NCI-H1417 treated with DMSO at 0.1 percent for 48 hours (cell line): ENCODE data around the gene SATB1.
"Not testable (repeated sequence)": the region's sequence is repeated elsewhere in the genome, so short reads cannot be mapped to it uniquely, and the experiment has no call there.

ENCODE experiments used
- DNase-seq: peaks from one replicate; lab custom pipeline; 2025; lab: John Stamatoyannopoulos, UW

SATB1 gene

DNA sequence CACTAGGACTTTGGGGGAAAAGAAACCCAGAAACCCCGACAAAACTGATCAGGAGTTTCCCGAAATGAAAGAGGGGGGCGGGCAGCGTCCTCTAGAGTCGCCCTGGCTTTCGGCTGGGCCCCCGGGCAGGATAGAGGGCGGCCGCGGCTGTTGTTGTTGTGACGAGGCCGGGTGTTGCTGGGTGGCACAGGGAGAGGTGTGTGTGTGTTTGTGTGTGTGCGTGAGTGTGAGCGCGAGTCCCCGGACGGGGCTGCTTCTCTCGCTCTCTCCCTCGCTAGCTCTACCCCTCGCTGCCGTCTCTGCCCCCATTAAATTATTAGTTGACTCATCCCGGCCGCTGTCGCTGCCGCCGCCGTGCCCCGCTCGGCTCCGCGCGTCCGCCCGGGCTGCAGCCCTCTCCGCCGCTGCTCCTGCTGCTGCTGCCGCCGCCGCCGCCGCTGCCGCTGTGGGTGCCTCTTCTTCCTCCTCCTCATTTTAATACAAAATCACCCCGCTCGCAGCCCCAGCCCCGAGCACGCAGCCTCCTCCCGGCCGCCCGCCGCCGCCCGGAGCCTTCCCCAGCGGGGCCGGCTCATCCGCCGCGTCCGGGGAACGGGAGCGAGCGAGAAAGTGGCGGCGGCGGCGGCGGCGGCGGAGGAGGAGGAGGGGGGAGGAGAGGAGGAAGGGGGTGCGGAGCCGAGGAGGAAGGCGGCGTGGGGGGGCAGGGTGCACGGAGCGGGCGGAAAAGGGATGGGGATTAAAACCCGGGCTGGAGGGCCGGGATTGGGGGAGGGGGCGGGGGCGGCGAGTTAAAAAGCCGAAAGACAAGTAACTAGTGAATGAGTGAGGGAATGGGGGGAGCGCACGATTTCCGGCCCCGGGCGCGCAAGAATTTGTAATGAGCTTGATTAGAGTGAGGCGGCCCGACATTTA is at the start of gene SATB1:
Gene SATB1 (minus strand): TSS at position 611 of the 912 bp plus-strand sequence. CDS start 4,372 bp downstream, outside the sequence.
- no peak for DNase-seq

DNA sequence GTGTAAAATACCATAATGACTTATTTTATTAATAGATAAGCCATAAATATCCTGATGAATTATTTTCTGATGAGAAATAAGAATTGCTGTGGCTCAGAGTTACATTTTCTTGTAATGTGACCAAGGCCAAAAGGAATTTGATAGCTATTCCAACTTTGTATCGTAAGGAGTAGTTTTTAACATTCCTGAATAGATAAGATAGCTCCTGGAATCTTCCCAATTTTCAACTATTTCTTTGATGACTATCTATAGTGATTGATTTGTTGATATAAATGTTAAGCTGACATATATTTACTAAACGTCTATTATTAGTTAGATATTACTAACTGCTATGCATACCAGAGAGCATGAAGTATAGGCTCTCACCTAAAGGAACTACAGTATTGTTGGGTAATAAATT is 49.1 kb upstream of the SATB1 start:
- no peak for DNase-seq

DNA sequence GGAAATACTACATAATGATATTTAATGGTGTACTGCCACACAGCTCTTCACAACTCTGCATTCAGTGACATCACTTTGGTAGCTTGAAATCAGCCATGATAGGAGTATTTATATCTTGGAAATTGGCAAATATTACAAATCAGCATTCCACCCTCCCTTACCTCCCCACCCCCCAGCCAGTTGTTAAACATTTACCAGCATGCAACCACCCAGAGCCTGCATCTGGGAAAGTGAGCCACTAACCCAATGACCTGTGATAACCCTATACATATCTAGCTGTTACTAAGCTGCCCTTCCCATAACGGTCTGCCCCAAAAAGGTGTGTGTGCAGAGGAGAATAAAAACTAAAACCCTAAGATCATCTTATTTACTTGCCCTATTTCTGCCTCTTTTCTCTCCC is 44.6 kb upstream of the SATB1 start:
- DNase-seq = no peak

DNA sequence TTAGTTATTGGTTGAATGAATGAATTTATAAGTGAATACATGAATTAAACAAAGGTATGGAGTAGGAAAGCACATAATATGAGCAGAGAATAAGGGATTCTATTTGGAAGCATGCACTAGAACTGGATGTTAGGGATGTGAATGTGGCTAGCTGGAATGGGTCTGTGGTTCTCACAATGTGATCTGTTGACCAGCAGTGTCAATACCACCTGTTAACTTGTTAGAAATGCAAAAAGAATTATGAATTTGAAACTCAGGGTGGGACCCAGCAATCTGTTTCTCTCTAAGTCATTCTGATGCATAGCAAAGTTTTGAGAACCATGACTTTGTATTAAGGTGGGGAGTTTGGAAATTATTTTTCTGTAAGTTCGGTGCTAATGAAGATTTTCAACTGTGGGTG is 41.0 kb upstream of the SATB1 start:
- no peak for DNase-seq

DNA sequence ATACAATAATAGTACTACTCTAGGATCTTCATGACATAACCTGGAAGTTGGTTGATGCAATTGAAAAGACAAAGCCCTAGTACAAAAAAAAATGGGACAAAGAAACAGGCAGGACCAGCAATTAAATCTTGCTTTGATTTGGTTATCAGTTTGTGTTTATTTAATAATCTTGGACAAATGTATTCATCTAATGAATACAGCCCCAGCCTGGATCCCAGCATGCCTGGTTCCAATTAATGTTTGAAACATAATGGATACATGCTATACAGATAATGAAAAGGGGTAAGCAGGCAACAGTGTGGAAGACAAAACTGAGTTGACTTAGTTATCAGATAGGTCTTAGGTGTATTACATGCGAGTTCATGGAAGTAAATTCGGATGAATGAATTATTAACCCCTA is 29.6 kb upstream of the SATB1 start:
- DNase-seq = no peak

DNA sequence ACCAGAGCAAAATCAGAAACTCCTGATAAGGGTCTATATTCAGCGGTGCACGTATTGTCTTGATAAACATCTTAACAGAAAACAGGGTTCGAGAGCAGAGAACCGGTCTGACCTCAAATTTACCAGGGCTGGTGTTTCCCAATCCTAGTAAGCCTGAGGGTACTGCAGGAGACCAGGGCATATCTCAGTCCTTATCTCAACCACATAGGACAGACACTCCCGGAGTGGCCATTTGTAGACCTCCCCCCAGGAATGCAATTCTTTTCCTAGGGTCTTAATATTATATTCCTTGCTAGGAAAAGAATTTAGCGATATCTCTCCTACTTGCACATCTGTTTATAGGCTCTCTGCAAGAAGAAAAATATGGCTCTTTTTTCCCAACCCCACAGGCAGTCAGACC is 24.5 kb upstream of the SATB1 start:
- DNase-seq = not testable (repeated sequence)

DNA sequence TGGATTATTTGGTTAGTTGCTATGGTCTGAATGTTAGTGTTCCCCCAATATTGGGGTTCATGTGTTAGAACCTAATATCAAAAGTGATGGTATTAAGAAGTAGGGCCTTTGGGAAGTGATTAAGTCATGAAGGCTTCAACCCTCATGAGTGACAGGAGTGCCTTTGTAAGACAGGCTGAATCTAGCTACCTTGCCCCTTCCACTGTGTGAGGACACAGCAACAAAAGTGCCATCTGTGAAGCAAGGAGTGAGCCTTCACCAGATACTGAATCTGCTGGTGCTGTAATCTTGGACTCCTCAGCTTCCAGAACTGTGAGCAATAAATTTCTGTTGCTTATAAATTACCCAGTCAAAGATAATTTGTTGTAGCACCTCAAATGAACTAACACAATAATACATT is 22.6 kb upstream of the SATB1 start:
- no peak for DNase-seq

DNA sequence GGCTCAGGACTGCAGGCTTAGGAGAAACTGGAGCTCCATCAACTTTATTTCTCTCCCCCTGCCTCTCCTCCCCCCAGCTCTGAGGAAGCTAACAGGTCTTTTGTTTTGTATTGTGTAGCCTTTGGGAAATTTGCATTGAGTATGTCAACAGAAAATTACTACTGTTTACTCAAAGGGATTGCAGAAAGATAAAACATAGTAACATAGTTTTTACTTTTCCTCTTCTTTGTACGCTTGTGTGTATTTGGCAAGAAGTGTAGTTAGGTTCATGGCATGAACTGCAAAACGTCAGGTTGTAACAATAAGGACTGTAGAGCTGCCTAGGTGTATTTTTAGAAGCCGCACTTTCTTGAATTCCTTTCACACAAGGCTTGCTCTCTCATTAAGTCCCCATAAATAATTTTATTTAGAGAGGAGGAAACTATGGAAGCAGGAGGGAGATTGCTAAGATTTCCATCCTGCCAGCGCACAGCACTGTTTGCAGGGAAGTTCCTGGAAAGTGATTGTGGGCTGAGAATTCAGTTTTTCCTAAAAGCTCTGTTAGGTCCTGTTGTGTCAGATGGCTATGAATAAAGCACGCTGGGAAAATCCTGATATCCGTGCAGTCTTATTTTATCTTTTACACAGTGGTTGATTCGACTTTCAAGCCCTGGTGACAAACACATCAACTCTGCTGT is 21.1 kb upstream of the SATB1 start:
- no peak for DNase-seq

DNA sequence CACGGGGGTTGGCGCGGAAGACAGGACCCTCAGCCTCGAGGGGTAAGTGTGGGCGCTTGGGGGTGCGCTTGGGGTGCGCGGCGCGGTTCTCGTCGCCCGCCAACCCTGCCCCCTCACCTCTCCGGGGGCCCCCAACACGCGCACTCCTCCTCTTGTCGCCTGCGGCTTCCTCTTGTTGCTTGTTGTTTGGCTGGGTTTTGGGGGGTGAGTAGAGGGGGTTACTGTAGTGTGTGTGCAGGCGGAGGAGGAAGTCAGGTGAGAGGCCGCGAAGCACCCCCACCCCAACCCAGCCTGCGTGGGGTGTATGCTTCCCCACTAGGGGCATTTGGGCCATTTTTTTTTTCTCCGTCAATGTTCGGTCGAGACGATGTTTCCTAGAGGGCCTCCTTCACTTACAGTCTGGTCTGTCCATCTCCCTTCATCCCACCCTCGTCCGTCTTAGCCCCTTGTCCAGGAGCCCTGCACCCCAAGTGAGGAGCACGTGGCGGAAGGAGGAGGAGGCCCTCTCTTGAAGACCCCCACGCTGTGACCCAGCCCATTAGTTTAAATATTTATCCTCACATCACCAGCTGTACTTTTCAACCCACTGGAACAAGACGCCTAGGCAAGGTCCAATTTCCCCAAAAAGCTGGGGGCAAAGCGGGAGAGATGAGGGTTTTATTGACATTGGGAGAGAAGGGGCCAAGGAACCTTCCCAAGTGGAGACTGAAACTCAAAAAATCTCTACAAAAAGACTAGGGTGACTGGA is 20.4 kb upstream of the SATB1 start:
- DNase-seq = no peak

DNA sequence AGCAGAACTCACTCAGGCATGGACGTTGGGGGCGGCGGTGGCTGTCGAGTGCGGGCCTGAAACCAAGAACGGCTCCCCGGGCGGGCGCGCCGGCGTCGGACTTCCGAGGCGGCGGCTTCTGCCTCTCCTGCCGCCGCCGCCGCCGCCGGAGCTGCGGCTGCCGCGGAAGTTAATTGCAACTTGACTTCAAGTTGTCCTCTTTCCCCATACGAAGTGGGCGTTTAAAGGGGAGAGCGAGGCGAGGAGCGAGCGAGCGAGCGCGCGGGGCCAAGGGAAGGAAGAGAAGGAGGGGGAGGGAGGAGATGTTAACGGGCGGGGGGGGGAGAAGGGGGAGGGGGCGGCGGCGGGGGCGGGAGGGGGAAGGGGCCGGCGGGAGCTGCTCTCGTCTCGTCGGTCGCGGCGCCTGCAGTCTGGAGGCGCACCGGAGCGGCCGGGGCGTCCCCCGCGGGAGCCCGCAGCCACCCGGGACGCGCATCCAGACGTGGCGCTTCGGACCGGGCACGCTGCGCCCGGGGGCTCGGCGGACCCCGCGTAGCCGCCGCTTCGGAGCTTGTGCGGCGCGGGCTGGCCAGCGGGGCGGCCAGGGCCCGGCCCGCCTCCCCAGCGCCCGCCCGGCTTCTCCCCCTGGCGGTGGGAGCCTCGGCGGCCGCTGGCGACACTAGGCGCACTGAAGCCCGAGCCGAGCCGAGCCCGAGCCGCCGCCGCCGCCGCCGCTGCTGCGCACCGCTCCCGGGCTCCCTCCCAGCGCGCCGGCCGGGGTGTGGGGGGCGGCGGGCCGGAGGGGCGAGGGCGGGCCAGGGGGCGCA is 19.7 kb upstream of the SATB1 start:
- no peak for DNase-seq

DNA sequence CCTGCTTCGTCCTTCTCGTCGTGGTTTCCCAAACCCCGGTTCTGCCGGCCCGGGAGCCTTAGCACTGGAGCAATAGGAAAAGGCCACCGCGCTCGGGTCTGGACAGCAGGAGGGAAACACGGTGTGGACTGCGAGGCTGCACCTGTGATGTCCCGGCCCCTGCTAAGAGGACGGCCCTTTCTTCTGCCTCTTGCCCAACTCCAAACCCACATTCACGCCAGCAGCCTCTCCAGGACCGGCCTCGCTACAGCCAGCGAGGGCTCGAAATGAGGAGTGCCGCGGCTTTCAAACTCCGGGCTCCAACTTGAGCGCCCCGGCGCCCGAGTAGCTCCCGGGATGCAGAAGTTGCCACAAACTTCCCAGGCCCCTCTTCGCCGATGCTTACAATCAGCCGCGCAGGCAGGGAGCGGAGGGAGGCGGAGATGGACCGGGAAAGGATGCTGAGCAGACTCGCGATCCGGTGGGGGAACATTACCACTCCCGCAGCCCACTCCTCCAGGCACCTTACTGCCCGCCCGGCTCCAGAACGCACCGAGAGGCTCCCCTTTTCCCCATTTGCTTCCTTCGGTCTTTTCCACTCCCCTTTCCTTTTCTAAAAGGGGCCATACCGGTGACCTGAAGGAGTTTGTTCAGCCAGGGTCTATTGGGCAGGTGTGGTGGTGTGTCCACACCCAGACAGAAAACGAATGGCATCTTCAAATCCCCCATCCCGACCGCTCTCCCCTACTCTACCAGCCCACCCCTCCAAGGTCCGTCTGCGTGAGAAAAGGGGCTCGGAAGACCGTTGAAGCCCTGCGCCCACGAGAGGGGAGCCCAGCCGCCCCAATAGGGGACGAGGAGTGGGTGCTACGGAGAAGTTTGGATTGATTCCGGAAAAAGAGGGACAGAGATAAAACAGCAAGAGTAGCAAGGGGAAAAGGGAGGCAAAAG is 18.8 kb upstream of the SATB1 start:
- no peak for DNase-seq

DNA sequence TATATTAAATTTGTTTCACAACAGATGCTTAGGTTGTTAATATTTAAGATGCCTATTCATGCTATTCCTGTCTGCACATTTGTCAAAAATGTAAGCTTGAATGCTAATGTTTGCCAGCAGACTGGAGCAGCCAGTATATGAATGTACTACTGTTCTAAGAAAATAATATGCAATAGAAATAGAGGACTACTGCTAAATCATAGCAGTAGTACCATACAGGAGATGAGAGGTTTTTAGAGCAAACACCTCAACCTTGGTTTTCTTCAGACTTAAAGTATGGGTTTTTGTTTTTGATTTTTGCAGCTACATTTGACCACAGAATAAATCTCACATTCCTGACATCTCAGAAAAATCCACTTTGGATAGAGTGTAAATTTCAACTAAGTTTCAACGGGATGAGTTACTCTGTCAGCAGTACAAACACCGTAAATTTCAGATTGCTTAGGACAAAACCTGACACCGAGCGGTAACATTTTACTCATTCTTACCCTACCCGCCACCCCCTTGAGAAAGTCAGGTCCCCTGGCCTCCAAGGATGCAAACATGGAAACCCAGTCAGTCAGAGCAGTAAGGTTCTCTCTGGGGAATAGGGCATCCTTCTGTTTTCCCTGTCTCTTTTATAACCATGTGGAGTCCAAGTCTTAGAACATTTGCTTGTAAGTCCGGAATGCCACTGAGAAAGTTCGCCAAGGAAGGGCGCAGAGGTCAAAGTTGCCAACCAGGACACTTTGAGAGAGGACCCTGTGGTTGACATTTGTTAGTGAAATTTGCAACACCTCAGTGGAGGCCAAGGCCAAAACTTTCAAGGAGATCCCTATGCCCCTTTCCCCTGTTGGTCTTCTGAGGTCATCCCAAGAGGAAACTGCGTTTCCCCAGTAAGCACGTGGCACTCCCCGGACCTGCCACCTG is 17.9 kb upstream of the SATB1 start:
- DNase-seq = no peak

DNA sequence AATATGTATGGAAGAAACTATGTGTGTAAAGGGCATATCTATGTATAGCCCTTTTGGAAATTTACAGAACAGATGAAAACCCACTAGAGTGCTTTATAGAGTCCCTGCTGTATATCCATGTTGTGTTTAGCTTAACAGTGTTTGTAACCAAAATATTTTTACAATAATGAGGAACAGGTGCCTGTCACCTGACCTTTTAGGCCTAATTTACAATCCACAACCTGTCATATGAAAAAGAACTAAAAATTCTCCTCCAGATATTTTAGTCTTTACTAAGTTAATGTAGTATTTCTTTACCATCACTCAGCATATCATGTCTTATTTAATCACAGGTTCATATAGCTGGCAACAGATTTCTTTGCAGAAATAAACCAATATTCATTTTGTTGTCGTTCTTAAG is 16.4 kb upstream of the SATB1 start:
- no peak for DNase-seq

DNA sequence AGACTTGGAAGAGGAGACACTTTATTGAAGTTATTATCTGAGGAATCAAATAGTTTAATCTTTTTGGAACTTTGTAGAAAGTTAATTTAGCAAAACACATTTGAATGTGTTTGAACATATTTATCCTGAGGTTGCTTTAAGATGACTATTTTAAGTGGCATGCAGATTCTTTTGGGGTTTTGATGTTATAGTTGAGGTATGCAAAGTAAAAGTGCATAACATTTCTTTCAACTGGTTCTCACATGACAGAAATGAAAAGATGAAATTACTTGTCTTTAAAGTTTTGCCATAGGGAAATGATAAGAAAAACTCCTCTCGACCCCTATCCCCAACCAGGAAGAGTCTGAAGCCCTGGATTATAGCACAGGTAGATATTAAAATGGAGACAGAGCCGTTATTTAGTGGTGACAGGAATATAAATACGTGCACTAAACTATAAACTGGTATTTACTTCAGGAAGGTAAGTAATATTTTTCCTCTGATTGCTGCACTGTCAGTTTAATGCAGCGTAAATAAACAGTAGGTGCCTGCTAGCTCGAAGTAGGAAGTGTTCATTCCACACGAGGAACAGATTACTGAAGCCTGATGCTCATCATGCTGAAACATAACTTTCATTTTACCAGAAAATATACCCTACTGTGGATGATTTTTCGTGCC is 15.1 kb upstream of the SATB1 start:
- no peak for DNase-seq

DNA sequence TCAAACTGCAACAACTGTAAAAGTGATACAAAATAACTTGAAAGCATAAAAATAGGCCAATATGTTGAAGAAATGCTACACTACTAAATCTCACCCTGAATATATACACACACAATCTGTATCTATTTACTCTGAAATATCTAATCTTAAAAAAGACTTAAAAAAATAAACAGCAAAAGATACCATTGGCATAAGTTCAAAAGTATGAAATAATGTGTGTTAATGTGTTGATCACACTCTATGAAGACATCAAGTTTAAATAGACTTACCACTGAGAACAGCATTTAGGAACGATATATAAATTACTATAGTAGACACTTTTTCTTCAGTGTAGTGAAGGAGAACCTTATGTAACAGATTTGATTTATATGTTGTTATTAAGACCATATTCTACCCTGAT is 14.1 kb upstream of the SATB1 start:
- no peak for DNase-seq

DNA sequence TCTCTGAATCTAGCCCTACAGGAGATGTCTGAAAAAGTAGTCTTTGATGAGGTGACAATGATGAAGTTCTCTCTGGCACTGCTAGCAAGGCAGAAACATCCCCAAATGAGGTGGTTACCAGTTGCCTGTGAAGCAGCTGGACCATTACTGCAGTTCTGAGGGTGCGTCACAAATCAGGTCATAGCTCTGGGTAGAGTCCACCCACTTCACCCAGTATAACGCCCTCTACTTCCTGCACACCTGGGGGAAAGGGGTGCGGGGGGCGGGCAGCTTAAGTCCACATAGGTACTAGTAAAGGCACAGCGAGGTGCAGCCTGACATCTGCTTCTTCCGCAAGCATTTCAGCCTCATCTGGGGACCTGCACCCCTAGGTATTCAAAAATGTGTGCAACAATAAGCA is 13.4 kb upstream of the SATB1 start:
- DNase-seq = no peak

DNA sequence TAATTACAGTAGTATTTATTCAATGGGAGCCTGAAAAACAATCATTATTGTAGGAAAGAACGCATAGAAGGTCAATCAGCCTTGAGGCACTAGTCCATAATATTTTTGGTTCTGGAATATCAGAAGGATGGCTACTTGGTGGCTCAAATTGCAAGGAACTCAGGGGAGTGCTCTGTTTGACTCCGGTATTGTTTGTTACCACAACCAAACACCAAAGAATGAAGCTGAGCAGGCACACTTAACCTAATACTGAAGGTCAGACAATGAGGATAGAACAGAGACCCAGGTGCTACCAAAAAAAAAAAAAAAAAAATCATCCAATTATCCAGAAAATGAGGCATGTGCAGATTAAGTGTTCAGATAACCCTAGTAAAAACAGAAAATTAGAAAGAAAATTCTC is 11.1 kb upstream of the SATB1 start:
- DNase-seq = no peak

DNA sequence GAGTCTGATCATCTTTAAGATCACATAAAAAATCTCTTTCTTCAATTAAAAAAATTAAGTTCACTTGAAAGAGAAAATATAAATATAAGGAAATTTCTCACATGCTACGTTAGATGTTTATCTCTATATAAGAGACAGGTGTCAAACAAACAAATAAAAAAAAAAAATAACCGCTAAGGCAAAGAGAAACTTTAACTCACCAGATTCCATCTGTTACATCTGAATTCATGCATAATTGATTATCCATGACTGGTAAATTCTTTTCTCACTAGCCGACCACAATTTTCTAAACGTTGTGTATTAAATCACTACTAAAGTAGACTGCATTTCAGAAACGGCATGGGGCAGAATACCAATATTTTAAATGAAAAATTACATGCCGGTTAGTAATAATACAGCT is 9.6 kb upstream of the SATB1 start:
- no peak for DNase-seq

DNA sequence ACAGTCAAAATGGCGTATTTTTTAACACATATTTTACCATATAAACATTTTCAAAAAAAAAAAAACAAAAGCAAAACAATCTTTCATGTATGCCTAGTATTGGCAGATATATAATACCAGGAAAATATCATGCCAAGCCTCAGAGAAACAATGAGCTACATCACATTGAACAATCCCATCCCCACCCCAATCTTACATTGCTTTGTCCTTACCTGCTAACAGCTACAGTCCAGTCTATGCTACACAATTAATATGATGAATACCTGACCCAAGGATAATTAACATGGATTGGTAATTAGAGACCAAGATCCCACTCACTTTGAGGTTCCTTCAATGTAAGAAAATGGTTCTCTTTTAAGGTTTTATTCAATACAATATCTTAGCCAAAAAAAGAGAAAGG is 7.6 kb upstream of the SATB1 start:
- no peak for DNase-seq
